Right renal pelvis (tissue), 4 donors: ENCODE data around the gene SCN11A. TPM values are rescaled to one million over a fixed set of nuclear protein-coding genes. Genes with fewer than 3 reads are reported as not detected.
A peak's percentile ranks its signal among the peaks of the same experiment; 100 is the strongest.
"Not testable (repeated sequence)": the region's sequence is repeated elsewhere in the genome, so short reads cannot be mapped to it uniquely, and the experiment has no call there.

Experiments
- DNase-seq, 4 donors: peaks; one replicate each; pipeline ENCODE4 v3.0.0-alpha.2; 2013; ENCODE audit warnings: low read depth in 4 of 4, low spot score in 3 of 4, missing footprints in 1 of 4
- polyA plus RNA-seq, 4 donors: library from polyadenylated mRNA; unstranded; fragments of 120-200 nt; gene quantifications; one replicate each; pipeline ENCODE4 v1.2.1, GENCODE V29; 2013; ENCODE audit not compliant: insufficient read length in 4 of 4

Gene SCN11A
- polyA plus RNA-seq, 4 donors: 0.80 to 1.0 (median 0.94) TPM

DNA sequence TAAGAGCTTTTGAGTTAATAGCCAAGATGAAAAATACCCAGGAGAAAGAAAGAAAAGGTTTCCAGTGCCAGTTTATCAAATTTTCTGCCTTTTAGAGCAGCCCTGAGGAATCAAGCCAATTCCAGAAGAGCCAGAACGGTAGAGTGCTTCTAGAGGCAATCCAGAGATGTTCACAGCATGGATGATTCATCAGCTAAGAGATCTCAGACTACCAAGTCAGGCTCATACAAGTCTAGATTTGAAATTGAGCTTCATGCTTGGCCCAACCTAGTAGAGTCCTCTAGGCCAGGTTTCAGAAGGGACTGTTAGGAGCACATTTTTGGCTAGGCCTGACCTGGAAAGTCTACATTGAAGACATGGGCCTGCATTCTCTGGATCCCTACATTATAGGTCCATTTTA is 15.5 kb upstream of the SCN11A start:
- DNase-seq: no peak

DNA sequence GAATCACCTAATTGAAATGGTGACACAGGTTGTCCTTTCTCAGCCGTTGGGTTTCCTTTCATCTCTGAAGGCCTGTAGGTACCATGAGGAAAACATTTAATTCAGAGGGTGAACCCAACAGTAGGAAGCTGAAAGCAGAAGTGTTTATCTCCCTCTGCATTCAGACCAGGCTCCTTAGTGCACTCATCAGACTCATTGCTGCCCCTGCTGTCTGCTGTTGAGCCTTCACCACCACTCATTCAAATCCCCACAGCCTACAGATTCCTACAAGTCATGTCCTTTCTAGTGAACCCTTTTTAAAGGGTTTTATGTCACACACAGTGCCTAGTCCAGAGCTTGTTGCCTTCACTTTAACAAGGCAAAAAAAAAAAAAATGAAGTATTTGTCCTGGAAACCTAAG is 13.5 kb upstream of the SCN11A start:
- no peak for DNase-seq

DNA sequence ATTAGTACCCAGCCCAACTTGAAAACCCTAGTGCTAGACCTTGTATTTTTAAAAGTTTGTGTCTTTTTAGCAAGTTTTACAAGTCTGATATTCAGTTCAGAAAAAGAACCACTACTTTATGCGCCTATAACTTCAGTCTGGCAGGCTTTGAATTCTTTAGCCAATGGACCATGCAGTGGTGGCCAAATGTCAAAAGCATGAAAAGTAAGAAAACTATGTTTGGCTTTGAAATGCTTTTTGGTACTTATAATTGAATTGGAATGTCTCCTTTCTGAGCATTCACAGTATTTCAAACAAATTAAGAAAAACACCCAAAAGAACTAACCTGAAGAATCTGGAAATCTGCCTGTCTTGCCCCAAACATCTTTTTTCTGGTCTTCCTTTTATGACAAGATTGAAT is 12.9 kb upstream of the SCN11A start:
- DNase-seq: no peak

DNA sequence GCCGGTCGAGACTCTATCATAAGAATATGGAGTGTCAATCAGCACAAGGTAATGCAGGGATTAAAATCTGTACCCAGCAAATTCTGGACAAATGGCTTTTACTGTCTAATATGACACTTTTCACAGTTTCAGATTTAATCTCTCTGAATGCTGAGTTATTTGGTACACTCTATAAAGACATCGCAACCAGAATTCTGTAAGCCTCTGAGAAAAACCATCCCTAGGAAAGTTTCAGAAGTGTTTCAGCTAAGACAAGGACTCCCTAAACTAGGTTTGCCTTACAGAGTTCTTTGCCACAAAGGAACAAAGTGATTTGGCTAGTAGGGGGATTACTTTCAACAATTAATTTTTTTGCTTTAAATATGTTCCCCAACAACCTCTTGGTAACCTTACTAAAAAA is 11.4 kb upstream of the SCN11A start:
- DNase-seq: no peak

DNA sequence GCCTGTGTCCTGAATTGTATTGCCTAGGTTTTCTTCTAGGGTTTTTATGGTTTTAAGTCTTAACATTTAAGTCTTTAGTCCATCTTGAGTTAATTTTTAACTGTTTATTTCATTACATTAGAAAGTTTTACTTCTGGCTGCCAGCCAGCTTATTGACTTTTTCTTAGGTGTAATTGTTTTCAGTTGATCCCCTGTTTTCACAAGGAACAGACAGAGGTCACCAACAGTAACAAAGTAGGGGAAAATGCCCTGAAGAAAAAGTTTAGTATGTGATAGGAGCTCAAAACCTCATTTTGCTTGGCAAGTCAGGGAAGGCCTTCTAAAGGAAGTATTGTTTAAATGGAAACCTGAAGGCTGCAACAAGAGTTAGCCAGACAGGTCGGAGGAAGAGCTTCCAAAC is 10.4 kb upstream of the SCN11A start:
- DNase-seq: no peak

DNA sequence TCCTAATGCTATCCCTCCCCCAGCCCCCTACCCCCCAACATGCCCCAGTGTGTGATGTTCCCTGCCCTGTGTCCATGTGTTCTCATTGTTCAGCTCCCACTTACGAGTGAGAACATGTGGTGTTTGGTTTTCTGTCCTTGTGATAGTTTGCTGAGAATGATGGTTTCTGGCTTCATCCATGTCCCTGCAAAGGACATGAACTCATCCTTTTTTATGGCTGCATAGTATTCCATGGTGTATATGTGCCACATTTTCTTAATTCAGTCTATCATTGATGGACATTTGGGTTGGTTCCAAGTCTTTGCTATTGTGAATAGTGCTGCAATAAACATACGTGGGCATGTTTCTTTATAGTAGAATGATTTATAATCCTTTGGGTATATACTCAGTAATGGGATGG is 9.5 kb upstream of the SCN11A start:
- not testable (repeated sequence) for DNase-seq

DNA sequence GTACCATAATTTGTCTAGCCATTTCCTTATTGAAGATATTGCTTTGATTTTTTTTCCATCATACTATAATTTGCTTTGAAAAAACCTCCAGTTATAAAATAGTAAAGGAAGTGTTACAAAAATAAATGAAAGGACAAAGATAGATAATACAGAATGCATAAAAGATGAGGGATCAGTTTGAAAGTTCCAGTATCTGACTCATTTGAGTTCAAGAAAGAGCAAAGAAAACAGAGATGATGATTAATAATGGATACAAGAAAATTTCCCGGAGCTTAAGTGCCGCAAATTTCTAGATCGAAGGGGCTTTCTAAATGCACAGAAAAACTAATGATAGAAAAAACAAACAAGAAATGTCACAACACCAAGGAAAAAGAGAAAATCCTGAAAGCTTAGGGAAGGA is 4.4 kb upstream of the SCN11A start:
- DNase-seq: no peak

DNA sequence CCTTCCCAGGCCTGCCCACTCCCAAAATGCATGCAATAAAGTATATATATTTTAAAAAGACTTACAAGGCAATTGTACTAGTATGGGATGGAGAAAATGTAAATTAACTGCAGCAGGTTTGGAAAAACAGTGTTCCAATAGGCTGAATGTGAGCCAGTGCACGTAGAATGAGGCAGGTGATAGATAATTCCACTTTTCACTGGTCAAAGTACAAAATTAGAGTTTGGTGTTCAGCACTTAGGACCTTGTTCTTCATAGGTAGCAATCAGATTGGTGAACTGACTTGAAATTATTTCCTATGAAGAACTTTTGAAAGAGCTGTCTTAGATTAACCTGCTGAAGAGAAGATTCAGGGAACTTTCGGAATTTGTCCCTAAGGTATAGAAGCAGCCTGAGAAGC is 2.0 kb upstream of the SCN11A start:
- no peak for DNase-seq

DNA sequence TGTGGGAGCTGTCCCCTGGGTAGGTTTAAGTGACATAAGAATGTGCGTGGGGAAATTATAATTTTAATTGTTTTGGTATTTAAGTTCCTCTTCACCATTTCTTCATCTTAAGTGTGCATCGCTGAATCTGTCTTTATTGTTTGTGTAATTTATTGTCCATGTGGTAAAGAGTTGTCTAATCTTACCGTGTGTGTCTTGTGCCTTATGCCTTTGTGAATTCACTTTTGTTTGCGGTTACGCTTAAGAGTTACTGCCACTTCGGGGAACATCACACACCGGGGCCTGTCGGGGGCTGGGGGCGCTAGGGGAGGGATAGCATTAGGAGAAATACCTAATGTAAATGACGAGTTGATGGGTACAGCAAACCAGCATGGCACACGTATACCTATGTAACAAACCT is 839 bp upstream of the SCN11A start:
- peak in 1 of 4 donors; percentile 20 for DNase-seq

DNA sequence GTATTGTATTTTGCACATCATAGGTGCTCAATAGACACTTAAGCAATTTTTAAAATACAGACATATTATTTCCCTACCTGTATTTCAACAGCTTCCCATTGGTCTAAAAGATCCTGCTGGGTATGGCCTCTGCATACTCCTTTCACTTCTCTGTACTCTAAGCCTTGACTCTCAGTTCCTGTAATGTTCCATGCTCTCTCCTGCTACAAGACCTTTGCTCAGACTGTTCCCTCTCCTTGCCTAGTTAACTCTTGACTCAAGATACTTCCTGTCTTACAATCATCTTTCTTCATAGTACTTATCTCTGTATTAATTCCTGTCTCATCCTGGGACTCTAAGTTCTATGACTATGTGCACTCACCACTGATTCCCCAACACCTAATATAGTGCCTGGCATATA is 1.7 kb downstream of the SCN11A start:
- DNase-seq: no peak

DNA sequence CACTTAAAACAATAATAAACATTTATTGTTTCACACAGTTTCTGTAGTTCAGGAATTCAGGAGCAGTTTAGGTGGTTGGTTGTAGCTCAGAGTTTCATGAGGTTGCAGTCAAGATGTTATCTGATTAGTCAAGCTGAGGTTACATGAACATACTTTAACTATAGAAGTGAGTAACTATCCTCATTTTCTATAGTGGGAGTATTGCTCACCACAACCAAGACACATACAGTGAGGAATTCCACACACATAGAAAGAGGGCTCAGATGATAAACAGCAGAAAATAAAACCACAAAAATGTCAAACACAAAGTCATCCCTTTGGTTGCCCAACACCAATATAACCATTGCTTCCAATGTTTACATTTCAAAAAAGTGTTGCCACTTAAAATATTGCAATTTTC is 13.6 kb downstream of the SCN11A start:
- no peak for DNase-seq

DNA sequence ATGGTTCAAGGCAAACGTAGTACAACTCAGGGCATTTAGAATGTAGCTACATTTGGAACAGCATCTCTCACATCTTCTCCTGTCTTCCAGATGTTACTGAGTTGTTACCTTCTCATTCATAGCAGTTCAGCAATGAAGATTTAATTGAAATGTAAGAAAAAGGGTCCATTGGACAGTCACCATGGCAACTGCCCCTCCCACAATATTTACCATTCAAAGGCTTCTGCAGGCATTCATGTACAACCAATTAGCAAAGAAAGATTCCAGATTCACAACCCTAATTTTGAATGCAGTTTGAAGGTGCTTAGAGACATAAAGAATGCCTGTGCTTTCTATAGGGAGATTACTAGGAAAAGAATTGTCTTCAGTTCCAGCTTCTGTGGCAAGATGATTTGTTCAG is 22.2 kb downstream of the SCN11A start:
- no peak for DNase-seq

DNA sequence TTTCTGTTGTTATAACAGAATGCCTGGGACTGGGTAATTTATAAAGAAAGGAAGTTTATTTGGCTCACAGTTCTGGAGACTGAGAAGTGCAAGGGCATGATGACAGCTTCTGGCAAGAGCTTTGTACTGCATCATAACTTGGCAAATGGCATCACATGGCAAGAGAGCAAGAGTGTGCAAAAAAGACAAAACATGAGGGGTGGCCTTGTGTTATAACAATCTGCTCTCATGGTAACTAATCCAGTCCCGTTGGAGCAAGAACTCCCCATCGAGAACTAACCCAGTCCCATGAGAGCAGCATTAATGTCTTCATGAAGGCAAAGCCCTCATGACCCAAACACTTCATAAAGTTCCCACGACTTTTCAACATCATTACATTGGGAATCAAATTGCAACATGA is 23.2 kb downstream of the SCN11A start:
- no peak for DNase-seq

DNA sequence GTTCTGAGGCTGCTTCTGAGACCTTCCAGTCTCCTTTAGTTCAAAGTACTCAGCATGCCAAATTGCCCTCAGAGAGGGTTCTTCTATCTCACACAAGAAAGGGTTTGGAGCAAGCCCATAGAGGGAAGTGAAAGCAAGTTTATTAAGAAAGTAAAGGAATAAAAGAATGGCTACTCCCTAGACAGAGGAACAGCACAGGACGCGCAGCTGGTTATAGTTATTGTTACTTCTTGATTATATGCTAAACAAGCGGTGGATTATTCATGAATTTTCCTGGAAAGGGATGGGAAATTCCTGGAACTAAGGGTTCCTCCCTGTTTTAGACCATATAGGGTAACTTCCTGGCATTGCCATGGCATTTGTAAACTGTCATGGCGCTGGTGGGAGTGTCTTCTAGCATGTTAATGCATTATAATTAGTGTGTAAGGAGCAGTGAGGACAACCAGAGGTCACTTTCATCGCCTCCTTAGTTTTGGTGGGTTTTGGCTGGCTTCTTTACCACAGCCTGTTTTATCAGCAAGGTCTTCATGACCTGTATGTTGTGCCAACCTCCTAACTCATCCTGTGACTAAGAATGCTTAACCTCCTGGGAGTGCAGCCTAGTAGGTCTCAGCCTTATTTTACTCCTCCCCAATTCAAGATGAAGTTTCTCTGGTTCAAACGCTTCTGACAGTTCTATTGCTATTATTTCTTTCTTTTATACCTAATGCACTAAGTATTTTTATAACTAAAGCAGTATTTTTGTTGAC is 26.3 kb downstream of the SCN11A start:
- DNase-seq: no peak

DNA sequence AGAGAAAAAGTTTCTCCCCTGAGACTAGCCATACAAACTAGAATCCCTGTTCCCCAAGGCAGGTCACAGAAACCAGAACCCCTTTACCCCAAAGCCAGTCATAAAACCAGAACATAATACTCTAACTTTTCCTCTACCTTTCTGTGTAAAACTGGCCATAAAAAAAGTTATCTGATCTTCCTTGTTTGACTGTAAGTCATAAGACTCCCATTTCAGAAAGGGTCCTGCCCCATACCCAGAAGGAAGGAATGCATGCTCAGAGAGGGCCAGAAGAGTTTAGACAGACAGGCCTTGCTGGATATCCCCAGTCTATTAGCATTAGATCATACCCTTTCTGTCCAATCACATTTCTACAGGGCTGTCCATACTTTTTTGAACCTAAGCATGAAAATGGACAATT is 27.2 kb downstream of the SCN11A start:
- DNase-seq: no peak

DNA sequence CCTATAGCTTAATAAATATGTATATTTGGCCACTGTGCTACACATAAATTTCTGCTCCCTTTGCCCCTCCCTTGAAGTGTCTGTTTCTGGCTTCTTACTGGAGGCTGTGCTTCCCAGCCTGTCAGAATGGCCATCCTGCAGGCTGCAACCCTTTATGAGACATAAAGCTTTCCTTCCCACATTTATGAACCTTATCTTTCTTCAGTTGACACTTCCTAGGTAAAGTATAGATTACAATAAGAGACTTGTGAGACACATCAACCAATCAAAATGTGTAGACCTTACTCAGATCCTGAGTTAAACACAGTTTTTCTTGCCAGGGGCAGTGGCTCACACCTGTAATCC is 29.5 kb downstream of the SCN11A start:
- no peak for DNase-seq

DNA sequence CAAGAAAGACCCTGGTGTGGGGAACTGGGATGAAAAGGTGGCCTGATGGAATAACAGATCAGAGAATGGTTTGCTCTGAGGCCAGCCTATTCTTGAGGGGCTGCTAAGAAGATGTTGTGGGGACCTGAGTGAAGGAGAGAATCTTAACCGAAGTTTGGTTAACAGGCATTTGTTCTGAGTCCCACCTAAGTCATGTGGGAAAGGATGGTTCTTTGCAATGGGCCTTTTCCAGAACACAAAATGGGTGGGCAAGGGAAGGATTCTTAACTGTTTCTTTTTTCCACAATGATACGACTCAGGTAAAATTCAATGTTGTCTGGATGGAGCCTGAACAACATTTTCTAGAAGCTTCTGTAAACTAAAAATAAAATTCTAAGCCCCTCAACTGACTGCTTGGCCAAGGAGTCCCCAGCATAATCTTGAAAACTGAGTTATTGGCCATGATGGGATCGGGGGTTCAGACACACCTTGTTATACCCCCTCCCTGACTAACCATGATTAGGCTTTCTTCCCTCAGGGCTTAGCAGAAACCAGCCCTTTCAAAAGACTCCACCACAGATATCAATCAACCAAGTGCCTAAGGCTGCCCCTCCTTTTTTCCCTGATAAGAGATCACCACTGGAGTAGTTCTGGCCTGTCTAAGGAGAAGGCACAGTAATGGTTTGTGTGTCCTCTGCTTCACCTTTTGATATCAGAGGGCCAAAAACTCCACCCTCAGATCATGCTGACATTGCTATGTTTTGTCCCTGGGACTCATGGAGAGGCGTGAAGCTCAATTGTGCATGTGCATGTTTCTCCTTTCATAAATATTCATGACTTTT is 30.1 kb downstream of the SCN11A start:
- no peak for DNase-seq

DNA sequence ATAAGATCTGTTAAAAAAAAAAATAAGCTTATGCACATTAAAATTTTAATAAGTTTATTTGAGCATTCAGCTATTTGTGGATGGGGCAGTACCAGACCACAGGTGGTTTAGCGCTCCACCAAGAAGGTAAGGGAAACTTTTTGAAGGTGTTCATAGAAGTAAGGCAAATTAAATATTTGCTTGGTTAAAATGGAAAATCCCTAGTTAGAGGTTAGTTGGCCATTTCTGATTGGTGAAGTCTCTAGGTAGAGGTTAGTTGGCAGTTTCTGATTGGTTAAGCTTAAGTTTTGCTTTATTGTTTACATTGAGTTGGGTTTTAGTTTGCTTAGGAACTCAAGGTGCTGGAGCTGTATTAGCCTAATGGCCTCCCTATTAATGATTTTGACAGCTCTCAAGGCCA is 30.7 kb downstream of the SCN11A start:
- DNase-seq: no peak

DNA sequence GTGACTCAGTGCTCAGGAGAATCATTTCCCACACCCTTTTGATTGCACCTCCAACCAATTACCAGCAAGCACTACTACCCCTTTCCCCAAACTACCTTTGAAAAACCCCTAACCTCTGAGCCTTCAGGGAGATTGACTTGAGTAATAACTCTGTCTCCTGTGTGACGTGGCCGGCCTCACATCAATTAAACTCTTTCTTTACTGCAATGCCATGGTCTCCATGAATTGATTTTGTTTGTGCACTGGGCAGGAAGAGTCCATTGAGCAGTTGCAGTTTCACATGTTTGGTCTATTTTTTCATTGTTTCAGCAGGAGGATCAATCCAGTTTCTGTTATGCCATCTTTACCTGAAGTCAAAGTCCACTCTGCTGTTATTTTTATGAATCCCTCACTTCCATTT is 32.4 kb downstream of the SCN11A start:
- DNase-seq: no peak

DNA sequence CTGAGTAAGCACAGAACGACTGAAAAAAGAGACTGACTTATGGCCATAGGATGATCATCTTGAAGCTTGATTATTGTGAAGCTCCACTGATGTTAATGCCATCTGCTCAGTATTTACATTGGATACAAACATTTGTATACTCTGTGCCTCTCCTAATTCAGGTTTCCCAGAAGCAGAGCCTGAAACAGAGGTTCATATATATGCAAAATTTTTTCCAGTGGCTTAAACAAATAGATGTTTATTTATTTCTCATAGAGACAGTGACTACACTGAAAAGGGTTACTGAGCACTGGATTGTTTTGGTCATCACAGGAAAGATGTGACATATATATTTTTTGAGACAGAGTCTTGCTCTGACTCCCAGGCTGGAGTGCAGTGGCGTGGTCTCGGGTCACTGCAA is 36.3 kb downstream of the SCN11A start:
- DNase-seq: no peak

DNA sequence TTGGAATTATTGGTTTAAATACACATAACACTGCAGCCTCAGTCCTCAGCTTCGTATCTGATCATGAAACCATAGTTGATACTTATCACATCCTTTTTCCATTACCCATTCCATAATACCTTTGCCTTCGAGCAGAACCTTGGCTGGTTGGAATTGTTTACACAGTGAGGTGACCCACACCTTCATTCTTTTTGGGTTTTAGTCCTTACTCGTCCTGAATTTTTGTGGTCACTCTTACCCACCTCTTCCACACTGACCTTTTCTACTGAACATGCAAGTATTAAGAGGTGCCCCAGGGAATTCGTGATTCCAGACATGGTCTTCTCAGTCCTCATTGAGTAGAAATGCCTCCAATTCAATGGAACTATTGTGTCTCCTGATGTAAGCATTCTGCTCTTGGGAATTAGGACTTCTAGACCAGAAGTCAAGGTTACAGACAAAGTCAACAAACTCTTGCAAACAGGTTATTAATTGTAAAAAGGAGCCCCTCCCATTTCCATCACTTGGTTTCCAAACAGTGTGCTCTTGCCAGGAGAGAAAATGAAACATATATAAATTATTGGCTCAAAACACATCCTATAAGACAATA is 37.7 kb downstream of the SCN11A start:
- DNase-seq: no peak

DNA sequence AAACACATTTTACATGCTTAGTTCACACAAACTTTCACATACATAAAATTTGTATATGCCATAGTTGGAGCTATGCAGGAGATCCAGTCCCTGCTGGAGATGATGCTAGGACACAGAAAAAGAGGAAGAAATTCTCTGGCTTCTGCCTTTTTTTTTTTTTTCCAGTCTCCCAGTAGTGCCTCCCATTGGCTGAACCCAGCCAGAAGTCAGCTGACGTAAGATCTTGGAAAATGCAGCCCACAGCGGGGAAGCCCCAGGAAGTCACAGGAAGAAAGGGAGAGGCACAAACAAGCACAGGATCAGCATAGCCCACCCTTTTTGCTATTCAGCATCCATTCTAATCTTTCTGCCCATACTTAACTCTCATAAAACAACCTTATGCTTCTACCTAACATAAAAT is 38.5 kb downstream of the SCN11A start:
- DNase-seq: no peak
